ENCODE results near the gene MRGPRF.

GRCh38 chr11:69059985-69060384 lies 46.9 kb upstream of the MRGPRF start:
- TF ChIP-seq, protein P1, sequence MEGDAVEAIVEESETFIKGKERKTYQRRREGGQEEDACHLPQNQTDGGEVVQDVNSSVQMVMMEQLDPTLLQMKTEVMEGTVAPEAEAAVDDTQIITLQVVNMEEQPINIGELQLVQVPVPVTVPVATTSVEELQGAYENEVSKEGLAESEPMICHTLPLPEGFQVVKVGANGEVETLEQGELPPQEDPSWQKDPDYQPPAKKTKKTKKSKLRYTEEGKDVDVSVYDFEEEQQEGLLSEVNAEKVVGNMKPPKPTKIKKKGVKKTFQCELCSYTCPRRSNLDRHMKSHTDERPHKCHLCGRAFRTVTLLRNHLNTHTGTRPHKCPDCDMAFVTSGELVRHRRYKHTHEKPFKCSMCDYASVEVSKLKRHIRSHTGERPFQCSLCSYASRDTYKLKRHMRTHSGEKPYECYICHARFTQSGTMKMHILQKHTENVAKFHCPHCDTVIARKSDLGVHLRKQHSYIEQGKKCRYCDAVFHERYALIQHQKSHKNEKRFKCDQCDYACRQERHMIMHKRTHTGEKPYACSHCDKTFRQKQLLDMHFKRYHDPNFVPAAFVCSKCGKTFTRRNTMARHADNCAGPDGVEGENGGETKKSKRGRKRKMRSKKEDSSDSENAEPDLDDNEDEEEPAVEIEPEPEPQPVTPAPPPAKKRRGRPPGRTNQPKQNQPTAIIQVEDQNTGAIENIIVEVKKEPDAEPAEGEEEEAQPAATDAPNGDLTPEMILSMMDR (conservative IDR thresholded peaks at IDR 0.05; ENCODE audit: low read length): no peak
- no peak for TF ChIP-seq EZH2phosphoT487 (IDR thresholded peaks at IDR 0.05; ENCODE audit: borderline replicate concordance, low read depth, low read length)
